Activated CD4-positive, alpha-beta memory T cell treated with anti-CD3 and anti-CD28 coated beads for 36 hours (primary cell): ENCODE measurements around the gene CIDEC. TPM values are rescaled to one million over a fixed set of nuclear protein-coding genes. Genes with fewer than 3 reads are reported as not detected.

Experiments
- CTCF ChIA-PET: fragments of 350-600 bp; sonication (Branson Sonifier 250); formaldehyde crosslinking; loops from one replicate; lab custom pipeline; 2021; ENCODE audit warnings: antibody characterized with exemption, inconsistent platforms; lab: Charles Lee
- POLR2A ChIA-PET: fragments of 350-600 bp; sonication (Branson Sonifier 250); formaldehyde crosslinking; loops from one replicate; lab custom pipeline; 2021; ENCODE audit warnings: antibody characterized with exemption; lab: Charles Lee
- DNase-seq: peaks from one replicate; pipeline ENCODE4 v3.0.0-alpha.2; 2020
- H3K27ac Mint-ChIP-seq: one replicate; pipeline ENCODE4 v1.8.0; 2021; ENCODE audit warnings: mixed read lengths
- H3K27me3 Mint-ChIP-seq: one replicate; pipeline ENCODE4 v1.8.0; 2021; ENCODE audit warnings: mixed read lengths
- H3K36me3 Mint-ChIP-seq: one replicate; pipeline ENCODE4 v1.8.0; 2021; ENCODE audit warnings: mixed read lengths
- H3K4me1 Mint-ChIP-seq: one replicate; pipeline ENCODE4 v1.8.0; 2021; ENCODE audit warnings: low read depth, mixed read lengths
- H3K4me3 Mint-ChIP-seq: one replicate; pipeline ENCODE4 v1.8.0; 2021; ENCODE audit warnings: mild to moderate bottlenecking, mixed read lengths
- H3K9me3 Mint-ChIP-seq: one replicate; pipeline ENCODE4 v1.8.0; 2021; ENCODE audit warnings: mixed read lengths
- intact Hi-C: fragments of 100-400 bp; cut with micrococcal nuclease; formaldehyde crosslinking; loops from one replicate; pipeline ENCODE4 v1.15.1; 2023
- total RNA-seq, 2 experiments: library from RNA; stranded (reverse); gene quantifications; one replicate each; pipeline ENCODE4 v1.2.3, GENCODE V29; 2021

CIDEC gene
- total RNA-seq, 2 experiments from 2014 or later, result not detected

- H3K27ac Mint-ChIP-seq, result no peak overlapping the region
- peaks cover 37% of the 10 kb centered on the region for H3K4me1 Mint-ChIP-seq
- H3K9me3 Mint-ChIP-seq, result peaks cover 3% of the 10 kb centered on the region
- H3K27me3 Mint-ChIP-seq, result peaks cover 2% of the 10 kb centered on the region
- H3K36me3 Mint-ChIP-seq, result peaks cover 3% of the 10 kb centered on the region
- ChIA-PET CTCF (interaction anchor here (0.8 to 6.8 kb wide), 6 partner anchors 11 to 350 kb away, joined by 3 to 54 read pairs (median 3); partner anchors contain the start of genes CRELD1 and IL17RE), POLR2A (interaction anchor here (0.9 to 1.8 kb wide), 2 partner anchors 18 to 19 kb away, joined by 4 read pairs; no protein-coding TSS in a partner anchor)
- DNase-seq, result no peak
- no peak overlapping the region for H3K4me3 Mint-ChIP-seq
- intact Hi-C loops, result no loop called here
These were observed 33.5 kb upstream of the CIDEC start for GRCh38 chr3:9913601-9914000.

- H3K27ac Mint-ChIP-seq, result peak overlapping the region; percentile 29
- CTCF ChIA-PET, result interaction anchor here (0.8 to 6.8 kb wide), 4 partner anchors 8 to 70 kb away, joined by 3 to 54 read pairs (median 3); partner anchors contain the start of gene CRELD1
- peaks cover 3% of the 10 kb centered on the region for H3K9me3 Mint-ChIP-seq
- peaks cover 2% of the 10 kb centered on the region for H3K27me3 Mint-ChIP-seq
- DNase-seq, result peak; percentile 42
- H3K4me1 Mint-ChIP-seq, result peaks cover 37% of the 10 kb centered on the region
- POLR2A ChIA-PET, result interaction anchor here (0.6 to 1.8 kb wide), 6 partner anchors 10 to 104 kb away, joined by 3 to 4 read pairs (median 3); partner anchors contain the start of gene CRELD1
- intact Hi-C loops, result no loop called here
- peaks cover 3% of the 10 kb centered on the region for H3K36me3 Mint-ChIP-seq
- H3K4me3 Mint-ChIP-seq, result no peak overlapping the region
These were observed 32.4 kb upstream of the CIDEC start for GRCh38 chr3:9912294-9912935.

- POLR2A ChIA-PET, result interaction anchor here (0.8 to 1.8 kb wide), 4 partner anchors 10 to 21 kb away, joined by 3 to 4 read pairs (median 4); no protein-coding TSS in a partner anchor
- CTCF ChIA-PET, result interaction anchor here (0.8 to 6.8 kb wide), 3 partner anchors 7 to 63 kb away, joined by 3 to 54 read pairs (median 3); partner anchors contain the start of gene CRELD1
- H3K4me3 Mint-ChIP-seq, result no peak overlapping the region
These were observed 31.8 kb upstream of the CIDEC start for GRCh38 chr3:9911863-9912262.

GRCh38 chr3:9909221-9910013, 29.4 kb upstream of the CIDEC start:
- CTCF ChIA-PET, result interaction anchor here (0.9 to 1.3 kb wide), 2 partner anchors 22 to 23 kb away, joined by 3 to 4 read pairs; no protein-coding TSS in a partner anchor
- peaks cover 3% of the 10 kb centered on the region for H3K36me3 Mint-ChIP-seq
- peaks cover 2% of the 10 kb centered on the region for H3K27me3 Mint-ChIP-seq
- peaks cover 3% of the 10 kb centered on the region for H3K9me3 Mint-ChIP-seq
- POLR2A ChIA-PET, result no interaction called here
- H3K4me1 Mint-ChIP-seq, result peaks cover 26% of the 10 kb centered on the region
- peak; percentile 53 for DNase-seq
- H3K4me3 Mint-ChIP-seq, result no peak overlapping the region
- intact Hi-C loops, result loop anchor here (2.0 kb wide), 1 partner anchor 19 kb away; the partner anchor contains the start of gene JAGN1
- H3K27ac Mint-ChIP-seq, result peak overlapping the region; percentile 64

More at GRCh38 chr3:9911863-9912262, 31.8 kb upstream of the CIDEC start:
- peaks cover 3% of the 10 kb centered on the region for H3K36me3 Mint-ChIP-seq
- no peak for DNase-seq
- peaks cover 3% of the 10 kb centered on the region for H3K9me3 Mint-ChIP-seq
- intact Hi-C loops, result no loop called here
- peaks cover 2% of the 10 kb centered on the region for H3K27me3 Mint-ChIP-seq
- peaks cover 37% of the 10 kb centered on the region for H3K4me1 Mint-ChIP-seq
- no peak overlapping the region for H3K27ac Mint-ChIP-seq

- DNase-seq, result no peak
- Mint-ChIP-seq H3K36me3 (peaks cover 3% of the 10 kb centered on the region), H3K27me3 (peaks cover 2% of the 10 kb centered on the region), H3K4me3 (no peak overlapping the region), H3K4me1 (peaks cover 32% of the 10 kb centered on the region), H3K9me3 (peaks cover 3% of the 10 kb centered on the region), H3K27ac (no peak overlapping the region)
- intact Hi-C loops, result loop anchor here (2.0 kb wide), 1 partner anchor 17 kb away; the partner anchor contains the start of gene JAGN1
- CTCF ChIA-PET, result no interaction called here
- POLR2A ChIA-PET, result no interaction called here
These were observed 28.2 kb upstream of the CIDEC start for GRCh38 chr3:9908286-9908685.

- DNase-seq, result no peak
- intact Hi-C loops, result no loop called here
- Mint-ChIP-seq H3K9me3 (no peaks in the 10 kb centered on the region), H3K36me3 (no peaks in the 10 kb centered on the region), H3K27me3 (no peaks in the 10 kb centered on the region), H3K27ac (no peak overlapping the region), H3K4me1 (peaks cover 39% of the 10 kb centered on the region), H3K4me3 (no peak overlapping the region)
- CTCF ChIA-PET, result interaction anchor here (1.2 kb wide), 1 partner anchor 27 kb away, joined by 6 read pairs; the partner anchor contains the start of gene CRELD1
- POLR2A ChIA-PET, result no interaction called here
These were observed 26.4 kb upstream of the CIDEC start for GRCh38 chr3:9906480-9906879.

GRCh38 chr3:9903904-9904303, 23.9 kb upstream of the CIDEC start:
- H3K27ac Mint-ChIP-seq, result no peak overlapping the region
- H3K36me3 Mint-ChIP-seq, result no peaks in the 10 kb centered on the region
- intact Hi-C loops, result loop anchor here (2.0 kb wide), 1 partner anchor 13 kb away; the partner anchor contains the start of gene IL17RC

GRCh38 chr3:9903238-9903624, 23.2 kb upstream of the CIDEC start:
- ChIA-PET POLR2A (interaction anchor here (1.1 to 2.6 kb wide), 4 partner anchors 10 to 43 kb away, joined by 5 to 16 read pairs (median 7); partner anchors contain the start of gene JAGN1), CTCF (interaction anchor here (0.5 to 1.7 kb wide), 4 partner anchors 9 to 76 kb away, joined by 3 to 9 read pairs (median 6); no protein-coding TSS in a partner anchor)
- Mint-ChIP-seq H3K36me3 (no peaks in the 10 kb centered on the region), H3K27ac (peak overlapping the region; percentile 29), H3K4me3 (peak overlapping the region; percentile 44), H3K4me1 (peaks cover 25% of the 10 kb centered on the region), H3K9me3 (no peaks in the 10 kb centered on the region), H3K27me3 (no peaks in the 10 kb centered on the region)
- intact Hi-C loops, result loop anchor here (2.0 kb wide), 1 partner anchor 14 kb away; the partner anchor contains the start of gene IL17RC
- peak; percentile 53 for DNase-seq

More at GRCh38 chr3:9903904-9904303, 23.9 kb upstream of the CIDEC start:
- DNase-seq, result no peak
- Mint-ChIP-seq H3K9me3 (no peaks in the 10 kb centered on the region), H3K27me3 (no peaks in the 10 kb centered on the region), H3K4me3 (no peak overlapping the region), H3K4me1 (peaks cover 26% of the 10 kb centered on the region)
- ChIA-PET POLR2A (interaction anchor here (2.6 kb wide), 1 partner anchor 13 kb away, joined by 16 read pairs; the partner anchor contains the start of gene JAGN1), CTCF (interaction anchor here (0.6 to 1.7 kb wide), 2 partner anchors 9 to 29 kb away, joined by 3 read pairs; no protein-coding TSS in a partner anchor)

GRCh38 chr3:9902372-9903237, 22.6 kb upstream of the CIDEC start, which contains the start of gene IL17RE:
Gene IL17RE, plus strand, starts transcription at chr3:9902848. Its CDS starts 85 bp downstream, at chr3:9902933.
- Mint-ChIP-seq H3K36me3 (no peaks in the 10 kb centered on the region), H3K27ac (peak within 1 kb of the TSS; percentile 78), H3K4me3 (peak within 1 kb of the TSS; percentile 44), H3K27me3 (no peaks in the 10 kb centered on the region), H3K9me3 (no peaks in the 10 kb centered on the region), H3K4me1 (peaks cover 27% of the 10 kb centered on the region)
- POLR2A ChIA-PET, result interaction anchor here (0.6 to 2.6 kb wide), 7 partner anchors 9 to 380 kb away, joined by 3 to 16 read pairs (median 5); partner anchors contain the start of gene JAGN1
- DNase-seq, result no peak
- CTCF ChIA-PET, result interaction anchor here (0.5 to 1.7 kb wide), 7 partner anchors 8 to 76 kb away, joined by 3 to 9 read pairs (median 4); partner anchors contain the start of gene CRELD1
- intact Hi-C loops, result loop anchor here (2.0 kb wide), 1 partner anchor 14 kb away; the partner anchor contains the start of gene IL17RC

- ChIA-PET CTCF (interaction anchor here (1.0 to 1.7 kb wide), 4 partner anchors 8 to 53 kb away, joined by 3 to 9 read pairs (median 6); no protein-coding TSS in a partner anchor), POLR2A (interaction anchor here (0.6 to 2.6 kb wide), 6 partner anchors 8 to 381 kb away, joined by 3 to 16 read pairs (median 5); partner anchors contain the start of gene JAGN1)
- intact Hi-C loops, result loop anchor here (2.0 kb wide), 1 partner anchor 15 kb away; the partner anchor contains the start of gene IL17RC
- peak; percentile 70 for DNase-seq
- Mint-ChIP-seq H3K4me3 (peak overlapping the region; percentile 44), H3K4me1 (peaks cover 29% of the 10 kb centered on the region), H3K36me3 (no peaks in the 10 kb centered on the region), H3K9me3 (no peaks in the 10 kb centered on the region), H3K27ac (peak overlapping the region; percentile 78), H3K27me3 (no peaks in the 10 kb centered on the region)
These were observed 21.9 kb upstream of the CIDEC start for GRCh38 chr3:9901967-9902366.
